Mucosa of descending colon (tissue), 3 donors: Measurements from ENCODE around the gene VNN1. TPM values are rescaled to one million over a fixed set of nuclear protein-coding genes. Genes with fewer than 3 reads are reported as not detected.
"Not testable (repeated sequence)": the region's sequence is repeated elsewhere in the genome, so short reads cannot be mapped to it uniquely, and the experiment has no call there.

Experiments
- ATAC-seq: fragments of 200-7000 bp; cut with Tn5 transposase; one replicate; pipeline ENCODE4 v1.9.1; 2020; ENCODE audit warnings: mild to moderate bottlenecking, moderate library complexity
- DNase-seq, 3 donors: peaks; one replicate each; pipeline ENCODE4 v3.0.0-alpha.2; 2020
- H3K36me3 ChIP-seq: fragments of 200-600 bp; one replicate; pipeline ENCODE4 v1.8.0; 2021; ENCODE audit warnings: low read depth, mild to moderate bottlenecking
- H3K4me1 ChIP-seq: fragments of 200-600 bp; one replicate; pipeline ENCODE4 v1.8.0; 2021; ENCODE audit warnings: low read depth, mild to moderate bottlenecking
- H3K4me3 ChIP-seq: fragments of 200-600 bp; one replicate; pipeline ENCODE4 v1.8.0; 2021; ENCODE audit warnings: mild to moderate bottlenecking
- H3K9me3 ChIP-seq: fragments of 200-600 bp; one replicate; pipeline ENCODE4 v1.8.0; 2021; ENCODE audit warnings: mild to moderate bottlenecking
- CTCF ChIP-seq: fragments of 200-600 bp; IDR thresholded peaks from one replicate; pipeline ENCODE4 v1.8.0; 2022; ENCODE audit warnings: antibody characterized with exemption, mild to moderate bottlenecking
- intact Hi-C, 2 donors: fragments of 100-400 bp; cut with DNase I in 1 of 2; cut with micrococcal nuclease in 1 of 2; formaldehyde crosslinking; loops; one replicate each; pipeline versions ENCODE4 v1.11.0 to v1.11.1; 2022; cut with DNase I, micrococcal nuclease
- total RNA-seq, 3 donors: library from RNA; stranded (reverse); fragmentation: NEBNext Ultra II Directional in 2 of 3; extraction: Animal tissue kit (Norgen Biotek cat#: 25700) in 2 of 3; gene quantifications; one replicate each; pipeline versions ENCODE4 v1.2.1 to v1.2.4, GENCODE V29; 2021 to 2023
- donor health status: DM: no; HTN: no; CAD: no; lungs with moderate emphysema.
- donor health status: DM: no; HTN: no; CAD: no.
- donor health status: DM: no; HTN: yes; CAD: no.

The VNN1 gene
- total RNA-seq, 3 donors from 2014 or later = 0.55 to 2.3 (median 0.82) TPM

GRCh38 chr6:132659082-132659481 is 54.8 kb downstream of the VNN1 start, which contains the start of gene TAAR1:
Gene TAAR1, minus strand, starts transcription at chr6:132659182. Its CDS starts 13,179 bp downstream, at chr6:132646003.
- intact Hi-C loops = no loop called here
- no peak for ATAC-seq
- Histone ChIP-seq H3K36me3 (no peaks in the 10 kb centered on the region), H3K9me3 (no peaks in the 10 kb centered on the region), H3K4me3 (no peak within 1 kb of the TSS), H3K4me1 (no peaks in the 10 kb centered on the region)
- no peak for DNase-seq
- TF ChIP-seq CTCF = no peak

- Histone ChIP-seq H3K9me3 (no peaks in the 10 kb centered on the region), H3K4me1 (no peaks in the 10 kb centered on the region), H3K36me3 (no peaks in the 10 kb centered on the region), H3K4me3 (no peak overlapping the region)
- ATAC-seq = no peak
- no peak for TF ChIP-seq CTCF
- DNase-seq = no peak
- intact Hi-C loops = no loop called here
These were observed 62.8 kb downstream of the VNN1 start for GRCh38 chr6:132651062-132651461.

GRCh38 chr6:132650429-132650828 is 63.4 kb downstream of the VNN1 start:
- DNase-seq (no peak), ATAC-seq (no peak)
- H3K36me3 ChIP-seq = no peaks in the 10 kb centered on the region
- no peaks in the 10 kb centered on the region for H3K9me3 ChIP-seq
- TF ChIP-seq CTCF = no peak
- intact Hi-C loops = no loop called here
- H3K4me1 ChIP-seq = no peaks in the 10 kb centered on the region
- no peak overlapping the region for H3K4me3 ChIP-seq

GRCh38 chr6:132648828-132649227 is 65.0 kb downstream of the VNN1 start:
- Histone ChIP-seq H3K4me1 (no peaks in the 10 kb centered on the region), H3K9me3 (no peaks in the 10 kb centered on the region), H3K4me3 (no peak overlapping the region), H3K36me3 (no peaks in the 10 kb centered on the region)
- intact Hi-C loops = no loop called here
- TF ChIP-seq CTCF = no peak
- DNase-seq (no peak), ATAC-seq (no peak)

- no peaks in the 10 kb centered on the region for H3K9me3 ChIP-seq
- no peaks in the 10 kb centered on the region for H3K36me3 ChIP-seq
- no peak for ATAC-seq
- H3K4me3 ChIP-seq = no peak overlapping the region
- no peaks in the 10 kb centered on the region for H3K4me1 ChIP-seq
- TF ChIP-seq CTCF = no peak
- DNase-seq = no peak
- intact Hi-C loops = no loop called here
These were observed 65.5 kb downstream of the VNN1 start for GRCh38 chr6:132648356-132648755.

GRCh38 chr6:132643547-132643946 is 70.3 kb downstream of the VNN1 start:
- no peak for DNase-seq
- H3K9me3 ChIP-seq = no peaks in the 10 kb centered on the region
- ATAC-seq = no peak
- intact Hi-C loops = no loop called here
- no peaks in the 10 kb centered on the region for H3K36me3 ChIP-seq
- no peak for TF ChIP-seq CTCF
- no peaks in the 10 kb centered on the region for H3K4me1 ChIP-seq
- no peak overlapping the region for H3K4me3 ChIP-seq

GRCh38 chr6:132637135-132637534 is 76.7 kb downstream of the VNN1 start:
- ATAC-seq, H3K4me3 ChIP-seq, H3K36me3 ChIP-seq, H3K9me3 ChIP-seq, H3K4me1 ChIP-seq, intact Hi-C loops, DNase-seq: not testable (repeated sequence)

- H3K36me3 ChIP-seq, H3K4me1 ChIP-seq, H3K4me3 ChIP-seq, DNase-seq, intact Hi-C loops, H3K9me3 ChIP-seq, ATAC-seq: not testable (repeated sequence)
These were observed 77.9 kb downstream of the VNN1 start for GRCh38 chr6:132635906-132636305.

- intact Hi-C loops, DNase-seq, H3K4me1 ChIP-seq, H3K9me3 ChIP-seq, ATAC-seq, H3K4me3 ChIP-seq, H3K36me3 ChIP-seq: not testable (repeated sequence)
These were observed 78.6 kb downstream of the VNN1 start for GRCh38 chr6:132635288-132635687.
